Hepatocyte (in vitro differentiated cells): ENCODE measurements around the gene DGKI. TPM values are rescaled to one million over a fixed set of nuclear protein-coding genes. Genes with fewer than 3 reads are reported as not detected.

Experiments
- DNase-seq: peaks from one replicate; pipeline ENCODE4 v3.0.0-alpha.2; 2016; ENCODE audit warnings: low spot score
- H2AFZ ChIP-seq: fragments of 200-600 bp; sonication (generic); 2 replicates; pipeline ENCODE4 v1.6.0; 2016; ENCODE audit warnings: antibody characterized with exemption, mild to moderate bottlenecking
- H3K27ac ChIP-seq: fragments of 200-600 bp; sonication (generic); 2 replicates; pipeline ENCODE4 v1.5.1; 2016; ENCODE audit warnings: mild to moderate bottlenecking
- H3K27me3 ChIP-seq: fragments of 200-600 bp; sonication (generic); 2 replicates; pipeline ENCODE4 v1.6.1; 2016
- H3K36me3 ChIP-seq: fragments of 200-600 bp; sonication (generic); replicated peaks from 2 replicates; pipeline ENCODE4 v1.5.1; 2016; ENCODE audit warnings: low read depth; ENCODE audit not compliant: insufficient read depth
- H3K4me1 ChIP-seq: fragments of 200-600 bp; sonication (generic); 2 replicates; pipeline ENCODE4 v1.5.1; 2016; ENCODE audit warnings: mild to moderate bottlenecking, moderate library complexity; ENCODE audit not compliant: insufficient read depth
- H3K4me2 ChIP-seq: fragments of 200-600 bp; sonication (generic); 2 replicates; pipeline ENCODE4 v1.6.0; 2016
- H3K4me3 ChIP-seq: fragments of 200-600 bp; sonication (generic); 2 replicates; pipeline ENCODE4 v1.5.1; 2016; ENCODE audit warnings: mild to moderate bottlenecking
- H3K79me2 ChIP-seq: fragments of 200-600 bp; sonication (generic); 2 replicates; pipeline ENCODE4 v1.6.0; 2017; ENCODE audit warnings: mild to moderate bottlenecking
- H3K9me2 ChIP-seq: fragments of 200-600 bp; sonication (generic); replicated peaks from 2 replicates; pipeline ENCODE4 v1.6.0; 2017; ENCODE audit warnings: mild to moderate bottlenecking; ENCODE audit not compliant: insufficient read depth
- H3K9me3 ChIP-seq: fragments of 200-600 bp; sonication (generic); 2 replicates; pipeline ENCODE4 v1.5.1; 2016; ENCODE audit warnings: low read depth, mild to moderate bottlenecking
- H4K20me1 ChIP-seq: fragments of 200-600 bp; sonication (generic); 2 replicates; pipeline ENCODE4 v1.6.0; 2016; ENCODE audit warnings: mild to moderate bottlenecking; ENCODE audit not compliant: insufficient read depth, poor library complexity, severe bottlenecking
- EZH2 ChIP-seq: fragments of 200-600 bp; sonication (generic); IDR thresholded peaks from 2 replicates; pipeline ENCODE4 v1.6.1; 2016; ENCODE audit warnings: antibody characterized with exemption, mild to moderate bottlenecking, borderline replicate concordance
- EZH2phosphoT487 ChIP-seq: fragments of 200-600 bp; sonication (generic); IDR thresholded peaks from one replicate; pipeline ENCODE4 v1.6.1; 2018; ENCODE audit warnings: antibody characterized with exemption, mild to moderate bottlenecking, low read depth, moderate library complexity; ENCODE audit not compliant: unreplicated experiment, severe bottlenecking
- WGBS: methylation state at CpG from one replicate; pipeline ENCODE4 v1.1.6; 2016; ENCODE audit warnings: low lambda C conversion rate; ENCODE audit errors: missing lambda C conversion rate; 5-methylcytosine and 5-hydroxymethylcytosine counted together
- polyA plus RNA-seq: library from polyadenylated mRNA; unstranded; fragments of >200 nt; fragmentation: Nextera tagmentation; extraction: Ambion mirVana; gene quantifications from 2 replicates; pipeline ENCODE4 v1.2.1, GENCODE V29; 2016
- total RNA-seq: library from RNA; depleted of rRNA; stranded (reverse); fragments of >200 nt; gene quantifications from 2 replicates; pipeline ENCODE4 v1.2.3, GENCODE V29; 2014
- TF ChIP-seq, protein P1 (sequence below): fragments of 200-600 bp; sonication (generic); IDR thresholded peaks from 2 replicates; pipeline ENCODE4 v1.5.1; 2016; ENCODE audit warnings: antibody characterized with exemption, mild to moderate bottlenecking; ENCODE audit not compliant: poor library complexity

DGKI gene
- total and polyA plus RNA-seq, 2 experiments from 2014 or later, result 0.47 to 1.8 TPM

DNA sequence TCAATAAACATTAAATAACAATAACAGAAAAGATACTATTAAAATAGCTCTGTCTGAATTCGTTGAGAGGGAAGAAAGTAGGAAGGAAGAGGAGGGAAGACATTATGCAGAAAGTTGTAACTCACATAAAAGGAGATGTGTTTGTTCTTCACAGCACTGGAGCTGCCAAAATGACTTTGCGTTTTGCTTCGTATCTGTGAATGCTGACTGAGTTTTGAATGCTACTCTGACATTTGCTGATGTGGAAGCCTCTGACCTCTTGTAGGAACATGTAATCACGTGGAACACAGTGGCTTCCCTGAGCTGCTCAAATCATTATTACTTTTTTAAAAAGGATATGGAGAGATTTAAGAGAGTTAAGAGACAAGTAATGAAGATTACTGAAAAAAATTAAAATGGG, 15.6 kb upstream of the DGKI start:
- Histone ChIP-seq H3K4me1 (no peaks in the 10 kb centered on the region), H3K27me3 (no peaks in the 10 kb centered on the region), H3K9me3 (peaks cover 5% of the 10 kb centered on the region), H3K4me2 (no peak overlapping the region), H4K20me1 (no peaks in the 10 kb centered on the region), H3K9me2 (no peaks in the 10 kb centered on the region), H3K79me2 (no peaks in the 10 kb centered on the region), H3K27ac (no peak overlapping the region), H2AFZ (no peak overlapping the region), H3K36me3 (no peaks in the 10 kb centered on the region), H3K4me3 (no peak overlapping the region)
- 82% methylated on average over 4 of the region's 4 CpGs for WGBS
- TF ChIP-seq EZH2phosphoT487, result no peak
- TF ChIP-seq EZH2, result no peak
- TF ChIP-seq, protein P1, sequence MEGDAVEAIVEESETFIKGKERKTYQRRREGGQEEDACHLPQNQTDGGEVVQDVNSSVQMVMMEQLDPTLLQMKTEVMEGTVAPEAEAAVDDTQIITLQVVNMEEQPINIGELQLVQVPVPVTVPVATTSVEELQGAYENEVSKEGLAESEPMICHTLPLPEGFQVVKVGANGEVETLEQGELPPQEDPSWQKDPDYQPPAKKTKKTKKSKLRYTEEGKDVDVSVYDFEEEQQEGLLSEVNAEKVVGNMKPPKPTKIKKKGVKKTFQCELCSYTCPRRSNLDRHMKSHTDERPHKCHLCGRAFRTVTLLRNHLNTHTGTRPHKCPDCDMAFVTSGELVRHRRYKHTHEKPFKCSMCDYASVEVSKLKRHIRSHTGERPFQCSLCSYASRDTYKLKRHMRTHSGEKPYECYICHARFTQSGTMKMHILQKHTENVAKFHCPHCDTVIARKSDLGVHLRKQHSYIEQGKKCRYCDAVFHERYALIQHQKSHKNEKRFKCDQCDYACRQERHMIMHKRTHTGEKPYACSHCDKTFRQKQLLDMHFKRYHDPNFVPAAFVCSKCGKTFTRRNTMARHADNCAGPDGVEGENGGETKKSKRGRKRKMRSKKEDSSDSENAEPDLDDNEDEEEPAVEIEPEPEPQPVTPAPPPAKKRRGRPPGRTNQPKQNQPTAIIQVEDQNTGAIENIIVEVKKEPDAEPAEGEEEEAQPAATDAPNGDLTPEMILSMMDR, result no peak
- DNase-seq, result no peak

DNA sequence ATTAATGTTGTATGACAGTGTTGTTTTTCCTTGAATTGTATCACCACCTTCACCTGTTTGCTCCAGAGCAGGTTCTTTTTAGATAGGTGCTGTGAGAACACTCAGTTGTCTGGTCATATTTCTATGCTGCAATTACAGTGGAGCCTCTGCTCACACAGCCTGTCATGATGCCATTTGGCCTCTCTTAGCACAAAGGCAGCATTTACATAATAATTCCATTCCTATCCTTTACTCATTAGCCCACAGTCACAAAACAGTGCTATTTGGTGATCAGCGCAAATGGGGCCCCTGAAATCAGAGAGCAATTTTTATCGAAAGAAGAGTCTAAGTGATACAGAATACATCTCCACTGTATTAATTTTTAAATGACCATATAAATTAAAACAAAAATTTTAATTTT, 13.8 kb upstream of the DGKI start:
- H3K79me2 ChIP-seq, result no peaks in the 10 kb centered on the region

DNA sequence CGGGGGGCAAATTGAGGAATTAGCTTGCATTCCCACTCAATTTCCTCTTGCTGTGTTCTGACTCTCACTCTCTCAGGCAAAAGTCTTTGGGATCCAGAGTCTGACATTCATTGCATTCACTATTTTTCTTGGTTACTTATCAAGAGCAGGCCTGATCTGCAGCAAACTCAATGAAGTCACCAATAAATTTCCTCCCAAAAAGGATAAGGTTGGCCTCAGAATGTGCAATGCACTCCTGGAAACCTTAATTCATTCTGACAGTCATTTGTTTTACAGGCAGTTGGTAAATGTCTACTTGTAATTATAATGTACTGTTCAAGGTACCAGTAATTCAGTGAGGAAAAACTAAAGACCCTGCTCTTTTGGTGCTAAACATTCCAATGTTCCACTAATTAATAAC, 6.3 kb upstream of the DGKI start:
- no peak for DNase-seq
- H3K9me3 ChIP-seq, result no peaks in the 10 kb centered on the region
- WGBS, result 94% methylated on average over 1 of the region's 1 CpG
- H2AFZ ChIP-seq, result no peak overlapping the region
- no peak overlapping the region for H3K4me2 ChIP-seq
- no peaks in the 10 kb centered on the region for H3K36me3 ChIP-seq
- no peaks in the 10 kb centered on the region for H3K79me2 ChIP-seq
- no peaks in the 10 kb centered on the region for H3K4me1 ChIP-seq
- H3K27me3 ChIP-seq, result peaks cover 12% of the 10 kb centered on the region
- TF ChIP-seq EZH2, result no peak
- TF ChIP-seq EZH2phosphoT487, result no peak
- TF ChIP-seq, protein P1, result no peak
- no peaks in the 10 kb centered on the region for H3K9me2 ChIP-seq
- no peaks in the 10 kb centered on the region for H4K20me1 ChIP-seq
- no peak overlapping the region for H3K4me3 ChIP-seq
- no peak overlapping the region for H3K27ac ChIP-seq

More for the DNA sequence above, 13.8 kb upstream of the DGKI start:
- Histone ChIP-seq H3K4me2 (no peak overlapping the region), H4K20me1 (no peaks in the 10 kb centered on the region), H3K36me3 (no peaks in the 10 kb centered on the region), H3K4me3 (no peak overlapping the region), H2AFZ (no peak overlapping the region), H3K27ac (no peak overlapping the region), H3K4me1 (no peaks in the 10 kb centered on the region), H3K27me3 (no peaks in the 10 kb centered on the region), H3K9me3 (no peaks in the 10 kb centered on the region), H3K9me2 (no peaks in the 10 kb centered on the region)
- 99% methylated on average over 2 of the region's 2 CpGs for whole genome bisulfite sequencing
- DNase-seq, result no peak
- TF ChIP-seq, protein P1, result no peak
- TF ChIP-seq EZH2phosphoT487, result no peak
- TF ChIP-seq EZH2, result no peak

DNA sequence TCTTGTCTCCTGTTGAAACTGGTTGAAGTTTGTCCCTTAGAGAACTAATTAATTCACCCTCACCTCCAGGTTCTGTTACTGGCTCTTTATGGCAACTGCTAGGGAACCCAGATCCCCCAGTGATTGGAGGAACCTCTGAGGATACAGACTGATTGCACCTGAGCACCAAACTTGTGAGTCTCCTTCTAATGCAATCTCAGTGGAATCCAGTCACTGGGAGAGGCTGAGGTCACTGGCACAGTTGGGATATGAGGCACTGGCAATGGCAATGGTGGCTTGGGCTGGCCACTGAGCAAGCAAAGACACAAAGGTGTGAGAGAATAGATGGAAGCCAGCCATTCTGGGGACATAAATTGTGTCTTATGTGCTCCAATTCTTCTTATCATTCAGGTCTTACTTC, 5.3 kb upstream of the DGKI start:
- H3K4me1 ChIP-seq, result no peaks in the 10 kb centered on the region
- no peaks in the 10 kb centered on the region for H3K79me2 ChIP-seq
- no peak overlapping the region for H3K4me2 ChIP-seq
- no peaks in the 10 kb centered on the region for H3K9me2 ChIP-seq
- no peak overlapping the region for H3K4me3 ChIP-seq
- no peak for DNase-seq
- H4K20me1 ChIP-seq, result no peaks in the 10 kb centered on the region
- H2AFZ ChIP-seq, result no peak overlapping the region
- H3K9me3 ChIP-seq, result no peaks in the 10 kb centered on the region
- H3K36me3 ChIP-seq, result no peaks in the 10 kb centered on the region
- TF ChIP-seq EZH2phosphoT487 (no peak), EZH2 (no peak)
- TF ChIP-seq, protein P1, result no peak
- no peak overlapping the region for H3K27ac ChIP-seq
- peaks cover 22% of the 10 kb centered on the region for H3K27me3 ChIP-seq
